Upper lobe of right lung (tissue), 1 donor: ENCODE data around the gene PPP1R2C. TPM values are rescaled to one million over a fixed set of nuclear protein-coding genes. Genes with fewer than 3 reads are reported as not detected.

Source experiments
- ATAC-seq: fragments of 200-7000 bp; cut with Tn5 transposase; one replicate; pipeline ENCODE4 v1.9.1; 2020; ENCODE audit warnings: mild to moderate bottlenecking, moderate library complexity
- DNase-seq: peaks from one replicate; pipeline ENCODE4 v3.0.0-alpha.2; 2020
- H3K27ac ChIP-seq: fragments of 200-600 bp; one replicate; pipeline ENCODE4 v1.8.0; 2022
- H3K27me3 ChIP-seq: fragments of 200-600 bp; one replicate; pipeline ENCODE4 v1.8.0; 2022; ENCODE audit warnings: mild to moderate bottlenecking
- H3K36me3 ChIP-seq: fragments of 200-600 bp; one replicate; pipeline ENCODE4 v1.8.0; 2022
- H3K4me1 ChIP-seq: fragments of 200-600 bp; one replicate; pipeline ENCODE4 v1.8.0; 2022
- H3K4me3 ChIP-seq: fragments of 200-600 bp; one replicate; pipeline ENCODE4 v1.8.0; 2022; ENCODE audit warnings: mild to moderate bottlenecking
- H3K9me3 ChIP-seq: fragments of 200-600 bp; one replicate; pipeline ENCODE4 v1.8.0; 2022
- CTCF ChIP-seq: fragments of 200-600 bp; IDR thresholded peaks from one replicate; pipeline ENCODE4 v1.8.0; 2022; ENCODE audit warnings: antibody characterized with exemption
- intact Hi-C: fragments of 100-400 bp; cut with DNase I; formaldehyde crosslinking; loops from one replicate; pipeline ENCODE4 v1.11.0; 2022
- total RNA-seq: library from RNA; stranded (reverse); fragmentation: NEBNext Ultra II Directional; extraction: Animal tissue kit (Norgen Biotek cat#: 25700); gene quantifications from one replicate; pipeline ENCODE4 v1.2.1, GENCODE V29; 2021
- donor health status: DM: no; HTN: yes; CAD: no; lungs with severe emphysema.

PPP1R2C gene
- total RNA-seq, 1 donor from 2014 or later, result not detected

- TF ChIP-seq CTCF, result no peak
- H3K4me1 ChIP-seq, result no peaks in the 10 kb centered on the region
- no peak for ATAC-seq
- no peak overlapping the region for H3K4me3 ChIP-seq
- H3K36me3 ChIP-seq, result no peaks in the 10 kb centered on the region
- H3K9me3 ChIP-seq, result no peaks in the 10 kb centered on the region
- no peak for DNase-seq
- H3K27me3 ChIP-seq, result no peaks in the 10 kb centered on the region
- no peak overlapping the region for H3K27ac ChIP-seq
- intact Hi-C loops, result no loop called here
Observed at GRCh38 chrX:42797651-42798269, 19.8 kb upstream of the PPP1R2C start.

GRCh38 chrX:42783451-42783850, 5.5 kb upstream of the PPP1R2C start:
- ATAC-seq, result no peak
- intact Hi-C loops, result no loop called here

GRCh38 chrX:42776195-42776594, 1.8 kb downstream of the PPP1R2C start:
- intact Hi-C loops, result no loop called here
- DNase-seq (no peak), ATAC-seq (no peak)
- no peak overlapping the region for H3K4me3 ChIP-seq
- H3K4me1 ChIP-seq, result no peaks in the 10 kb centered on the region
- no peak for TF ChIP-seq CTCF
- H3K27ac ChIP-seq, result no peak overlapping the region
- no peaks in the 10 kb centered on the region for H3K36me3 ChIP-seq
- H3K9me3 ChIP-seq, result no peaks in the 10 kb centered on the region
- no peaks in the 10 kb centered on the region for H3K27me3 ChIP-seq

More at GRCh38 chrX:42783451-42783850, 5.5 kb upstream of the PPP1R2C start:
- no peaks in the 10 kb centered on the region for H3K27me3 ChIP-seq
- no peaks in the 10 kb centered on the region for H3K9me3 ChIP-seq
- H3K4me3 ChIP-seq, result no peak overlapping the region
- no peak overlapping the region for H3K27ac ChIP-seq
- no peaks in the 10 kb centered on the region for H3K36me3 ChIP-seq
- DNase-seq, result no peak
- TF ChIP-seq CTCF, result no peak
- H3K4me1 ChIP-seq, result no peaks in the 10 kb centered on the region

GRCh38 chrX:42772874-42773273, 5.1 kb downstream of the PPP1R2C start:
- no peaks in the 10 kb centered on the region for H3K36me3 ChIP-seq
- no peaks in the 10 kb centered on the region for H3K9me3 ChIP-seq
- intact Hi-C loops, result no loop called here
- DNase-seq (no peak), ATAC-seq (no peak)
- no peaks in the 10 kb centered on the region for H3K27me3 ChIP-seq
- no peaks in the 10 kb centered on the region for H3K4me1 ChIP-seq
- no peak overlapping the region for H3K27ac ChIP-seq
- no peak overlapping the region for H3K4me3 ChIP-seq
- TF ChIP-seq CTCF, result no peak

GRCh38 chrX:42771506-42772335, 6.2 kb downstream of the PPP1R2C start:
- Histone ChIP-seq H3K9me3 (no peaks in the 10 kb centered on the region), H3K27ac (no peak overlapping the region), H3K27me3 (no peaks in the 10 kb centered on the region), H3K4me1 (no peaks in the 10 kb centered on the region), H3K36me3 (no peaks in the 10 kb centered on the region), H3K4me3 (no peak overlapping the region)
- TF ChIP-seq CTCF, result no peak
- intact Hi-C loops, result no loop called here
- ATAC-seq (no peak), DNase-seq (no peak)
